GM21737 (cell line): ENCODE measurements around the gene SDCBP2.

Experiments
- ATAC-seq: cut with Tn5 transposase; IDR thresholded peaks from one replicate; pipeline ENCODE4 v1.9.1; 2021; ENCODE audit warnings: mild to moderate bottlenecking, moderate library complexity; ENCODE audit not compliant: unreplicated experiment

The SDCBP2 gene

GRCh38 chr20:1331801-1332453 is 3.0 kb upstream of the SDCBP2 start:
- ATAC-seq, result no peak

GRCh38 chr20:1331101-1331500 is 2.2 kb upstream of the SDCBP2 start:
- ATAC-seq, result no peak

- ATAC-seq, result no peak
Measured at GRCh38 chr20:1330075-1330830, 1.3 kb upstream of the SDCBP2 start.

GRCh38 chr20:1327827-1328679 is 886 bp downstream of the SDCBP2 start:
- no peak for ATAC-seq

- ATAC-seq, result no peak
Measured at GRCh38 chr20:1327241-1327653, 1.7 kb downstream of the SDCBP2 start.

- peak; percentile 0 for ATAC-seq
Measured at GRCh38 chr20:1326031-1326930, 2.7 kb downstream of the SDCBP2 start.

GRCh38 chr20:1325173-1326030 is 3.5 kb downstream of the SDCBP2 start:
- ATAC-seq, result peak; percentile 75

GRCh38 chr20:1324598-1325172 is 4.3 kb downstream of the SDCBP2 start:
- no peak for ATAC-seq

GRCh38 chr20:1323830-1324597 is 4.9 kb downstream of the SDCBP2 start:
- ATAC-seq, result no peak

GRCh38 chr20:1323256-1323655 is 5.7 kb downstream of the SDCBP2 start:
- no peak for ATAC-seq

- ATAC-seq, result no peak
Measured at GRCh38 chr20:1322511-1323245, 6.3 kb downstream of the SDCBP2 start.

GRCh38 chr20:1321654-1321939 is 7.3 kb downstream of the SDCBP2 start:
- no peak for ATAC-seq

GRCh38 chr20:1320902-1321653 is 7.9 kb downstream of the SDCBP2 start:
- no peak for ATAC-seq

- no peak for ATAC-seq
Measured at GRCh38 chr20:1320016-1320415, 8.9 kb downstream of the SDCBP2 start.

GRCh38 chr20:1319462-1319861 is 9.5 kb downstream of the SDCBP2 start:
- ATAC-seq, result no peak

- ATAC-seq, result no peak
Measured at GRCh38 chr20:1319051-1319450, 9.9 kb downstream of the SDCBP2 start.

- ATAC-seq, result no peak
Measured at GRCh38 chr20:1317545-1318255, 11.2 kb downstream of the SDCBP2 start.
